ENCODE data around the gene FSHB. TPM values are rescaled to one million over a fixed set of nuclear protein-coding genes. Genes with fewer than 3 reads are reported as not detected.

The FSHB gene
- polyA plus RNA-seq, 1 of the 3 experiments (the other 2 are of a cell fraction) = not detected

- POLR2A ChIA-PET = no interaction called here
- Histone ChIP-seq H3K79me2 (ENCODE audit: insufficient read depth) (no peaks in the 10 kb centered on the region), H3K4me1 (ENCODE audit: control insufficient read depth in 1 of 2, insufficient read depth in 2 of 2, low read depth in 1 of 2, low read length in 1 of 2) (no peaks in the 10 kb centered on the region; a peak in 1 of 4 replicates), H2AFZ (ENCODE audit: low read depth) (no peak overlapping the region), H3K9me2 (no peaks in the 10 kb centered on the region), H3K4me2 (no peak overlapping the region), H4K20me1 (ENCODE audit: insufficient read depth) (no peaks in the 10 kb centered on the region), H3K9me3 (no peaks in the 10 kb centered on the region), H3K27ac (ENCODE audit: low read depth in 2 of 2, low read length in 1 of 2) (no peak overlapping the region), H3F3A (replicated peaks; ENCODE audit: insufficient read depth) (no peaks in the 10 kb centered on the region), H3K4me3 (ENCODE audit: low read depth in 2 of 2, low read length in 1 of 2) (no peak overlapping the region), H3K36me3 (replicated peaks in 1 of 2; ENCODE audit: control insufficient read depth in 1 of 2, insufficient read depth in 2 of 2, low read length in 1 of 2) (no peaks in the 10 kb centered on the region), H3K27me3 (ENCODE audit: insufficient read depth) (no peaks in the 10 kb centered on the region), H3K9ac (no peak overlapping the region)
- TF ChIP-seq FOXJ3 (CRISPR knock-in tag; IDR thresholded peaks at IDR 0.05) (no peak), RCOR1 (IDR thresholded peaks at IDR 0.05; ENCODE audit: low read length) (no peak), NRF1 (IDR thresholded peaks at IDR 0.05; ENCODE audit: low read depth, low read length) (no peak), YY1 (IDR thresholded peaks at IDR 0.05; ENCODE audit: low read depth) (no peak), POLR2AphosphoS5 (IDR thresholded peaks at IDR 0.05; ENCODE audit: low read depth, low read length) (no peak), RXRA (IDR thresholded peaks at IDR 0.05; ENCODE audit: borderline replicate concordance, low read depth) (no peak)
- TF ChIP-seq, protein P1, sequence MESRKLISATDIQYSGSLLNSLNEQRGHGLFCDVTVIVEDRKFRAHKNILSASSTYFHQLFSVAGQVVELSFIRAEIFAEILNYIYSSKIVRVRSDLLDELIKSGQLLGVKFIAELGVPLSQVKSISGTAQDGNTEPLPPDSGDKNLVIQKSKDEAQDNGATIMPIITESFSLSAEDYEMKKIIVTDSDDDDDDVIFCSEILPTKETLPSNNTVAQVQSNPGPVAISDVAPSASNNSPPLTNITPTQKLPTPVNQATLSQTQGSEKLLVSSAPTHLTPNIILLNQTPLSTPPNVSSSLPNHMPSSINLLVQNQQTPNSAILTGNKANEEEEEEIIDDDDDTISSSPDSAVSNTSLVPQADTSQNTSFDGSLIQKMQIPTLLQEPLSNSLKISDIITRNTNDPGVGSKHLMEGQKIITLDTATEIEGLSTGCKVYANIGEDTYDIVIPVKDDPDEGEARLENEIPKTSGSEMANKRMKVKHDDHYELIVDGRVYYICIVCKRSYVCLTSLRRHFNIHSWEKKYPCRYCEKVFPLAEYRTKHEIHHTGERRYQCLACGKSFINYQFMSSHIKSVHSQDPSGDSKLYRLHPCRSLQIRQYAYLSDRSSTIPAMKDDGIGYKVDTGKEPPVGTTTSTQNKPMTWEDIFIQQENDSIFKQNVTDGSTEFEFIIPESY (IDR thresholded peaks at IDR 0.05; ENCODE audit: borderline replicate concordance, low read depth) = no peak
- TF ChIP-seq, protein P2, sequence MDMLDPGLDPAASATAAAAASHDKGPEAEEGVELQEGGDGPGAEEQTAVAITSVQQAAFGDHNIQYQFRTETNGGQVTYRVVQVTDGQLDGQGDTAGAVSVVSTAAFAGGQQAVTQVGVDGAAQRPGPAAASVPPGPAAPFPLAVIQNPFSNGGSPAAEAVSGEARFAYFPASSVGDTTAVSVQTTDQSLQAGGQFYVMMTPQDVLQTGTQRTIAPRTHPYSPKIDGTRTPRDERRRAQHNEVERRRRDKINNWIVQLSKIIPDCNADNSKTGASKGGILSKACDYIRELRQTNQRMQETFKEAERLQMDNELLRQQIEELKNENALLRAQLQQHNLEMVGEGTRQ (IDR thresholded peaks at IDR 0.05; ENCODE audit: borderline replicate concordance, low read depth, low read length) = no peak
- 6% methylated on average over 1 of the region's 1 CpG for WGBS (ENCODE audit: low lambda C conversion rate)
- DNase-seq = no peak
- CTCF ChIA-PET = interaction anchor here (1.9 kb wide), 1 partner anchor 64 kb away, joined by 6 read pairs; no protein-coding TSS in a partner anchor
These were observed 30.0 kb downstream of the FSHB start for GRCh38 chr11:30260813-30261212.

DNA sequence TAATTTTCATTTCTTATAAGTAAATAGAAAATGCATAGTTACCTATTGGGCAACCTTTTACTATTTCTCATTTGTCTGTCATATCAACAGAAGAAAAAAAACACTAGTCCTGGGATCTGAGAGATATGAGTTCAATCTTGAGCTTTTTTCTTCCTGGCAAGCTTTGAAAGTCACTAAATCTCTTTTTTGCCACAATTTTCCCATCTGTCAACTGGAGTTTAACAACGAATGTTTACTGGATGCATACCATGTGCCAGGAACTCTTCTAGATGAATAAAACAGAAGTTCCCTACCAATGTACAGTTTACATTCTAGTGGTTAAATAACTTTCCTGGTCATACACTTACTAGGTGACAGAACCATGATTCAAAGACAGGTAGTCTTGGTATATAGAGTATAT is 31.0 kb downstream of the FSHB start:
- Histone ChIP-seq H3K9me3 (no peaks in the 10 kb centered on the region), H3K27ac (ENCODE audit: low read depth in 2 of 2, low read length in 1 of 2) (no peak overlapping the region), H3K4me3 (ENCODE audit: low read depth in 2 of 2, low read length in 1 of 2) (no peak overlapping the region), H3K27me3 (ENCODE audit: insufficient read depth) (no peaks in the 10 kb centered on the region), H3K4me1 (ENCODE audit: control insufficient read depth in 1 of 2, insufficient read depth in 2 of 2, low read depth in 1 of 2, low read length in 1 of 2) (no peaks in the 10 kb centered on the region), H3K9ac (no peak overlapping the region), H3F3A (replicated peaks; ENCODE audit: insufficient read depth) (no peaks in the 10 kb centered on the region), H3K79me2 (ENCODE audit: insufficient read depth) (no peaks in the 10 kb centered on the region), H3K9me2 (no peaks in the 10 kb centered on the region), H3K4me2 (no peak overlapping the region), H2AFZ (ENCODE audit: low read depth) (no peak overlapping the region), H4K20me1 (ENCODE audit: insufficient read depth) (no peaks in the 10 kb centered on the region), H3K36me3 (replicated peaks in 1 of 2; ENCODE audit: control insufficient read depth in 1 of 2, insufficient read depth in 2 of 2, low read length in 1 of 2) (no peaks in the 10 kb centered on the region)
- POLR2A ChIA-PET = no interaction called here
- DNase-seq = no peak
- WGBS (ENCODE audit: low lambda C conversion rate) = 0% methylated on average over 1 of the region's 1 CpG
- CTCF ChIA-PET = interaction anchor here (1.9 kb wide), 1 partner anchor 65 kb away, joined by 6 read pairs; no protein-coding TSS in a partner anchor
- TF ChIP-seq SMC3 (IDR thresholded peaks at IDR 0.05; ENCODE audit: low read depth, low read length) (no peak), RAD21 (IDR thresholded peaks at IDR 0.05; ENCODE audit: low read length) (no peak), SIN3A (IDR thresholded peaks at IDR 0.05; ENCODE audit: borderline replicate concordance, low read depth, low read length) (no peak), TAF1 (IDR thresholded peaks at IDR 0.05; ENCODE audit: borderline replicate concordance, low read depth, low read length) (no peak), IRF3 (IDR thresholded peaks at IDR 0.05; ENCODE audit: low read depth, low read length) (no peak), TEAD4 (IDR thresholded peaks at IDR 0.05; ENCODE audit: borderline replicate concordance, insufficient read depth) (no peak), GABPA (IDR thresholded peaks at IDR 0.05; ENCODE audit: low read depth) (no peak), FOXM1 (IDR thresholded peaks at IDR 0.05; ENCODE audit: low read depth) (no peak)
- TF ChIP-seq, protein P1 (IDR thresholded peaks at IDR 0.05; ENCODE audit: borderline replicate concordance, low read depth) = no peak
- TF ChIP-seq, protein P3, sequence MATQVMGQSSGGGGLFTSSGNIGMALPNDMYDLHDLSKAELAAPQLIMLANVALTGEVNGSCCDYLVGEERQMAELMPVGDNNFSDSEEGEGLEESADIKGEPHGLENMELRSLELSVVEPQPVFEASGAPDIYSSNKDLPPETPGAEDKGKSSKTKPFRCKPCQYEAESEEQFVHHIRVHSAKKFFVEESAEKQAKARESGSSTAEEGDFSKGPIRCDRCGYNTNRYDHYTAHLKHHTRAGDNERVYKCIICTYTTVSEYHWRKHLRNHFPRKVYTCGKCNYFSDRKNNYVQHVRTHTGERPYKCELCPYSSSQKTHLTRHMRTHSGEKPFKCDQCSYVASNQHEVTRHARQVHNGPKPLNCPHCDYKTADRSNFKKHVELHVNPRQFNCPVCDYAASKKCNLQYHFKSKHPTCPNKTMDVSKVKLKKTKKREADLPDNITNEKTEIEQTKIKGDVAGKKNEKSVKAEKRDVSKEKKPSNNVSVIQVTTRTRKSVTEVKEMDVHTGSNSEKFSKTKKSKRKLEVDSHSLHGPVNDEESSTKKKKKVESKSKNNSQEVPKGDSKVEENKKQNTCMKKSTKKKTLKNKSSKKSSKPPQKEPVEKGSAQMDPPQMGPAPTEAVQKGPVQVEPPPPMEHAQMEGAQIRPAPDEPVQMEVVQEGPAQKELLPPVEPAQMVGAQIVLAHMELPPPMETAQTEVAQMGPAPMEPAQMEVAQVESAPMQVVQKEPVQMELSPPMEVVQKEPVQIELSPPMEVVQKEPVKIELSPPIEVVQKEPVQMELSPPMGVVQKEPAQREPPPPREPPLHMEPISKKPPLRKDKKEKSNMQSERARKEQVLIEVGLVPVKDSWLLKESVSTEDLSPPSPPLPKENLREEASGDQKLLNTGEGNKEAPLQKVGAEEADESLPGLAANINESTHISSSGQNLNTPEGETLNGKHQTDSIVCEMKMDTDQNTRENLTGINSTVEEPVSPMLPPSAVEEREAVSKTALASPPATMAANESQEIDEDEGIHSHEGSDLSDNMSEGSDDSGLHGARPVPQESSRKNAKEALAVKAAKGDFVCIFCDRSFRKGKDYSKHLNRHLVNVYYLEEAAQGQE (IDR thresholded peaks at IDR 0.05; ENCODE audit: low read depth, low read length) = no peak
- TF ChIP-seq, protein P4, sequence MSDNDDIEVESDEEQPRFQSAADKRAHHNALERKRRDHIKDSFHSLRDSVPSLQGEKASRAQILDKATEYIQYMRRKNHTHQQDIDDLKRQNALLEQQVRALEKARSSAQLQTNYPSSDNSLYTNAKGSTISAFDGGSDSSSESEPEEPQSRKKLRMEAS (IDR thresholded peaks at IDR 0.05; ENCODE audit: low read depth) = no peak
